Testis (tissue), 2 donors: ENCODE results near the gene MZB1.
"Not testable (repeated sequence)": the region's sequence is repeated elsewhere in the genome, so short reads cannot be mapped to it uniquely, and the experiment has no call there.

Source experiments
- POLR2A ChIP-seq: fragments of 450-650 bp; IDR thresholded peaks from one replicate; pipeline ENCODE4 v1.6.1; 2017; ENCODE audit warnings: antibody characterized with exemption, mild to moderate bottlenecking, moderate library complexity
- TF ChIP-seq, protein P1 (sequence below), 3 experiments: fragments of 450-650 bp in 2 of 3; fragments of 200-600 bp in 1 of 3; sonication (generic) in 1 of 3; IDR thresholded peaks; one replicate each; pipeline ENCODE4 v1.5.1; 2016 to 2019; ENCODE audit warnings: antibody characterized with exemption in 3 of 3, mild to moderate bottlenecking in 2 of 3, moderate library complexity in 1 of 3

DNA sequence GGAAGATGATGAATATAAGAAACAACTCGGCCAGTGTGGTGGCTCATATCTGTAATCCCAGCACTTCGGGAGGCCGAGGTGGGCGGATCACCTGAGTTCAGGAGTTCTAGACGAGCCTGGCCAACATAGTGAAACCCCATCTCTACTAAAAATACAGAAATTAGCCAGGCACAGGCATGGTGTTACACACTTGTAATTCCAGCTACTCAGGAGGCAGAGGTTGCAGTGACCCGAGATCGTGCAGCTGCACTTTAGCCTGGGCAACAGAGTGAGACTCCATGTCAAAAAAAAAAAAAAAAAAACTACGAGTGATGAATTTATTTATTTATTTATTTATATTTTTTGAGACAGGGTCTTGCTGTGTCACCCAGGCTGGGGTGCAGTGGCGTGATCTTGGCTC, 41.9 kb downstream of the MZB1 start:
- TF ChIP-seq, protein P1, sequence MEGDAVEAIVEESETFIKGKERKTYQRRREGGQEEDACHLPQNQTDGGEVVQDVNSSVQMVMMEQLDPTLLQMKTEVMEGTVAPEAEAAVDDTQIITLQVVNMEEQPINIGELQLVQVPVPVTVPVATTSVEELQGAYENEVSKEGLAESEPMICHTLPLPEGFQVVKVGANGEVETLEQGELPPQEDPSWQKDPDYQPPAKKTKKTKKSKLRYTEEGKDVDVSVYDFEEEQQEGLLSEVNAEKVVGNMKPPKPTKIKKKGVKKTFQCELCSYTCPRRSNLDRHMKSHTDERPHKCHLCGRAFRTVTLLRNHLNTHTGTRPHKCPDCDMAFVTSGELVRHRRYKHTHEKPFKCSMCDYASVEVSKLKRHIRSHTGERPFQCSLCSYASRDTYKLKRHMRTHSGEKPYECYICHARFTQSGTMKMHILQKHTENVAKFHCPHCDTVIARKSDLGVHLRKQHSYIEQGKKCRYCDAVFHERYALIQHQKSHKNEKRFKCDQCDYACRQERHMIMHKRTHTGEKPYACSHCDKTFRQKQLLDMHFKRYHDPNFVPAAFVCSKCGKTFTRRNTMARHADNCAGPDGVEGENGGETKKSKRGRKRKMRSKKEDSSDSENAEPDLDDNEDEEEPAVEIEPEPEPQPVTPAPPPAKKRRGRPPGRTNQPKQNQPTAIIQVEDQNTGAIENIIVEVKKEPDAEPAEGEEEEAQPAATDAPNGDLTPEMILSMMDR (IDR thresholded peaks at IDR 0.05): not testable (repeated sequence)
- not testable (repeated sequence) for TF ChIP-seq POLR2A
